Cardiac muscle cell (in vitro differentiated cells and primary cell): Measurements from ENCODE around the gene NR1I3. TPM values are rescaled to one million over a fixed set of nuclear protein-coding genes. Genes with fewer than 3 reads are reported as not detected.
"Not testable (repeated sequence)": the region's sequence is repeated elsewhere in the genome, so short reads cannot be mapped to it uniquely, and the experiment has no call there.

Experiments used
- DNase-seq, 2 donors: peaks; one replicate each; pipeline versions ENCODE4 v3.0.0 to v3.0.0-alpha.2; 2010 to 2017; ENCODE audit warnings: low read depth in 1 of 2, low spot score in 1 of 2
- H3K27ac ChIP-seq: fragments of 200-600 bp; sonication (generic); 2 replicates; pipeline ENCODE4 v1.5.1; 2016
- H3K27me3 ChIP-seq: fragments of 200-600 bp; sonication (generic); 2 replicates; pipeline ENCODE4 v1.6.0; 2016; ENCODE audit warnings: control low read depth
- H3K36me3 ChIP-seq: fragments of 200-600 bp; sonication (generic); 2 replicates; pipeline ENCODE4 v1.5.1; 2016; ENCODE audit warnings: control low read depth
- H3K4me1 ChIP-seq: fragments of 200-600 bp; sonication (generic); 2 replicates; pipeline ENCODE4 v1.8.1; 2017; ENCODE audit warnings: low read depth, mild to moderate bottlenecking, mixed run types
- H3K4me3 ChIP-seq: fragments of 200-600 bp; sonication (generic); 2 replicates; pipeline ENCODE4 v1.5.1; 2016; ENCODE audit warnings: mild to moderate bottlenecking
- H3K9me3 ChIP-seq: fragments of 200-600 bp; sonication (generic); 2 replicates; pipeline ENCODE4 v1.5.1; 2017; ENCODE audit warnings: low read depth, mild to moderate bottlenecking, control low read depth
- CTCF ChIP-seq: IDR thresholded peaks from 2 replicates; pipeline ENCODE4 v1.5.1; 2012; ENCODE audit warnings: low read depth, mild to moderate bottlenecking, low read length
- polyA plus RNA-seq: library from polyadenylated mRNA; unstranded; fragments of >200 nt; fragmentation: Nextera tagmentation; extraction: Ambion mirVana; gene quantifications from 2 replicates; pipeline ENCODE4 v1.2.1, GENCODE V29; 2016
- total RNA-seq: library from RNA; depleted of rRNA; stranded (reverse); fragments of >200 nt; gene quantifications from 2 replicates; pipeline ENCODE4 v1.2.3, GENCODE V29; 2016

Gene NR1I3
- total and polyA plus RNA-seq, 2 experiments from 2014 or later = 0.33 TPM; not detected in 1

GRCh38 chr1:161261261-161262235, 23.5 kb upstream of the NR1I3 start:
- H3K27me3 ChIP-seq = peaks cover 43% of the 10 kb centered on the region
- H3K4me1 ChIP-seq = peaks cover 5% of the 10 kb centered on the region
- no peak for TF ChIP-seq CTCF
- no peak overlapping the region for H3K27ac ChIP-seq
- H3K9me3 ChIP-seq = no peaks in the 10 kb centered on the region
- H3K36me3 ChIP-seq = no peaks in the 10 kb centered on the region
- no peak overlapping the region for H3K4me3 ChIP-seq
- no peak for DNase-seq

GRCh38 chr1:161260376-161261260, 22.6 kb upstream of the NR1I3 start:
- Histone ChIP-seq H3K36me3 (no peaks in the 10 kb centered on the region), H3K4me3 (no peak overlapping the region), H3K27ac (no peak overlapping the region), H3K4me1 (no peaks in the 10 kb centered on the region), H3K9me3 (no peaks in the 10 kb centered on the region), H3K27me3 (peaks cover 43% of the 10 kb centered on the region)
- DNase-seq = no peak
- no peak for TF ChIP-seq CTCF

GRCh38 chr1:161259765-161260164, 21.8 kb upstream of the NR1I3 start:
- Histone ChIP-seq H3K36me3 (no peaks in the 10 kb centered on the region), H3K27me3 (peaks cover 43% of the 10 kb centered on the region), H3K4me1 (no peaks in the 10 kb centered on the region), H3K27ac (no peak overlapping the region), H3K9me3 (no peaks in the 10 kb centered on the region), H3K4me3 (no peak overlapping the region)
- no peak for DNase-seq
- TF ChIP-seq CTCF = no peak

- no peak overlapping the region for H3K27ac ChIP-seq
- no peak for DNase-seq
- H3K4me3 ChIP-seq = no peak overlapping the region
- H3K4me1 ChIP-seq = no peaks in the 10 kb centered on the region
- H3K9me3 ChIP-seq = no peaks in the 10 kb centered on the region
- H3K36me3 ChIP-seq = no peaks in the 10 kb centered on the region
- no peak for TF ChIP-seq CTCF
- peaks cover 43% of the 10 kb centered on the region for H3K27me3 ChIP-seq
Observed at GRCh38 chr1:161259345-161259702, 21.3 kb upstream of the NR1I3 start.

GRCh38 chr1:161258439-161259344, 20.7 kb upstream of the NR1I3 start, which contains the start of gene PCP4L1:
Gene PCP4L1, plus strand, starts transcription at chr1:161258745. Its CDS starts 230 bp downstream, at chr1:161258975.
- no peak for TF ChIP-seq CTCF
- no peaks in the 10 kb centered on the region for H3K4me1 ChIP-seq

GRCh38 chr1:161257109-161257508, 19.1 kb upstream of the NR1I3 start:
- DNase-seq, H3K4me3 ChIP-seq, H3K4me1 ChIP-seq, H3K9me3 ChIP-seq, H3K36me3 ChIP-seq, H3K27ac ChIP-seq: not testable (repeated sequence)
- H3K27me3 ChIP-seq = peaks cover 40% of the 10 kb centered on the region

More at GRCh38 chr1:161258439-161259344, 20.7 kb upstream of the NR1I3 start, which contains the start of gene PCP4L1:
- Histone ChIP-seq H3K27me3 (peaks cover 43% of the 10 kb centered on the region), H3K4me3 (peak within 1 kb of the TSS; percentile 39), H3K36me3 (no peaks in the 10 kb centered on the region), H3K27ac (no peak within 1 kb of the TSS), H3K9me3 (no peaks in the 10 kb centered on the region)
- DNase-seq = peak; percentile 71 to 73

GRCh38 chr1:161255955-161256520, 18.0 kb upstream of the NR1I3 start:
- not testable (repeated sequence) for H3K4me1 ChIP-seq
- H3K27me3 ChIP-seq = peaks cover 30% of the 10 kb centered on the region

More at GRCh38 chr1:161255955-161256520, 18.0 kb upstream of the NR1I3 start:
- not testable (repeated sequence) for DNase-seq, H3K36me3 ChIP-seq, H3K4me3 ChIP-seq, H3K9me3 ChIP-seq, H3K27ac ChIP-seq
